ENCODE measurements around the gene ETV4. TPM values are rescaled to one million over a fixed set of nuclear protein-coding genes. Genes with fewer than 3 reads are reported as not detected.

ETV4 gene
- total RNA-seq, 1 donor from 2014 or later, result 2.2 TPM

- Histone ChIP-seq H3K27me3 (ENCODE audit: low read depth) (no peaks in the 10 kb centered on the region), H3K9me3 (no peaks in the 10 kb centered on the region), H3K4me3 (no peak overlapping the region), H3K36me3 (no peaks in the 10 kb centered on the region), H3K4me1 (peaks cover 27% of the 10 kb centered on the region), H3K27ac (no peak overlapping the region)
- ATAC-seq (no peak), DNase-seq (no peak)
- TF ChIP-seq, protein P1, sequence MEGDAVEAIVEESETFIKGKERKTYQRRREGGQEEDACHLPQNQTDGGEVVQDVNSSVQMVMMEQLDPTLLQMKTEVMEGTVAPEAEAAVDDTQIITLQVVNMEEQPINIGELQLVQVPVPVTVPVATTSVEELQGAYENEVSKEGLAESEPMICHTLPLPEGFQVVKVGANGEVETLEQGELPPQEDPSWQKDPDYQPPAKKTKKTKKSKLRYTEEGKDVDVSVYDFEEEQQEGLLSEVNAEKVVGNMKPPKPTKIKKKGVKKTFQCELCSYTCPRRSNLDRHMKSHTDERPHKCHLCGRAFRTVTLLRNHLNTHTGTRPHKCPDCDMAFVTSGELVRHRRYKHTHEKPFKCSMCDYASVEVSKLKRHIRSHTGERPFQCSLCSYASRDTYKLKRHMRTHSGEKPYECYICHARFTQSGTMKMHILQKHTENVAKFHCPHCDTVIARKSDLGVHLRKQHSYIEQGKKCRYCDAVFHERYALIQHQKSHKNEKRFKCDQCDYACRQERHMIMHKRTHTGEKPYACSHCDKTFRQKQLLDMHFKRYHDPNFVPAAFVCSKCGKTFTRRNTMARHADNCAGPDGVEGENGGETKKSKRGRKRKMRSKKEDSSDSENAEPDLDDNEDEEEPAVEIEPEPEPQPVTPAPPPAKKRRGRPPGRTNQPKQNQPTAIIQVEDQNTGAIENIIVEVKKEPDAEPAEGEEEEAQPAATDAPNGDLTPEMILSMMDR (IDR thresholded peaks at IDR 0.05), result no peak
- intact Hi-C loops (cut with DNase I), result no loop called here
Measured at GRCh38 chr17:43588121-43588520, 42.0 kb upstream of the ETV4 start.

DNA sequence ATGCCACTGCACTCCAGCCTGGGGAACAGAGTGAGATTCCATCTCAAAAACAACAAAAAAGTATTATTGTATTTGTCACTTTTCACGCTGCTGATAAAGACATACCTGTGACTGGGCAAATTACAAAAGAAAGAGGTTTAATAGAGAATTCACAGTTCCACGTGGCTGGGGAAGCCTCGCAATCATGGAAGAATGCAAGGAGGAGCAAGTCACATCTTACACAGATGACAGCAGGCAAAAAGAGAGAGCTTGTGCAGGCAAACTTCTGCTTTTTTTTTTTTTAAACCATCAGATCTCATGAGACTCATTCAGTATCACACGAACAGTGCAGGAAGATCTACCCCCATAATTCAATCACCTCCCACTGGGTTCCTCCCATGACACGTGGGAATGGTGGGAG, 41.5 kb upstream of the ETV4 start:
- Histone ChIP-seq H3K4me3 (no peak overlapping the region), H3K27me3 (ENCODE audit: low read depth) (no peaks in the 10 kb centered on the region), H3K9me3 (no peaks in the 10 kb centered on the region), H3K27ac (no peak overlapping the region), H3K36me3 (no peaks in the 10 kb centered on the region), H3K4me1 (peaks cover 25% of the 10 kb centered on the region)
- ATAC-seq (no peak), DNase-seq (no peak)
- TF ChIP-seq, protein P1 (IDR thresholded peaks at IDR 0.05), result no peak
- intact Hi-C loops (cut with DNase I), result no loop called here

- Histone ChIP-seq H3K27me3 (ENCODE audit: low read depth) (no peaks in the 10 kb centered on the region), H3K36me3 (no peaks in the 10 kb centered on the region), H3K9me3 (no peaks in the 10 kb centered on the region), H3K4me1 (peaks cover 4% of the 10 kb centered on the region), H3K27ac (no peak overlapping the region), H3K4me3 (no peak overlapping the region)
- ATAC-seq (no peak), DNase-seq (no peak)
- TF ChIP-seq, protein P1 (IDR thresholded peaks at IDR 0.05), result no peak
- intact Hi-C loops (cut with DNase I), result no loop called here
Measured at GRCh38 chr17:43584666-43585102, 38.5 kb upstream of the ETV4 start.

- DNase-seq, result no peak
- intact Hi-C loops (cut with DNase I), result no loop called here
- Histone ChIP-seq H3K9me3 (no peaks in the 10 kb centered on the region), H3K27me3 (ENCODE audit: low read depth) (no peaks in the 10 kb centered on the region), H3K27ac (no peak overlapping the region), H3K4me3 (no peak overlapping the region), H3K36me3 (no peaks in the 10 kb centered on the region), H3K4me1 (peaks cover 17% of the 10 kb centered on the region)
- ATAC-seq, result no peak
- TF ChIP-seq, protein P1 (IDR thresholded peaks at IDR 0.05), result no peak
Measured at GRCh38 chr17:43583332-43583731, 37.2 kb upstream of the ETV4 start.

- ATAC-seq (no peak), DNase-seq (no peak)
- intact Hi-C loops (cut with DNase I), result no loop called here
- H3K36me3 ChIP-seq, result no peaks in the 10 kb centered on the region
- no peaks in the 10 kb centered on the region for H3K27me3 ChIP-seq (ENCODE audit: low read depth)
- H3K9me3 ChIP-seq, result no peaks in the 10 kb centered on the region
- no peak overlapping the region for H3K4me3 ChIP-seq
- H3K4me1 ChIP-seq, result peaks cover 23% of the 10 kb centered on the region
- H3K27ac ChIP-seq, result no peak overlapping the region
- TF ChIP-seq, protein P1 (IDR thresholded peaks at IDR 0.05), result no peak
Measured at GRCh38 chr17:43581613-43582012, 35.5 kb upstream of the ETV4 start.

- Histone ChIP-seq H3K4me1 (peaks cover 23% of the 10 kb centered on the region), H3K9me3 (no peaks in the 10 kb centered on the region), H3K36me3 (no peaks in the 10 kb centered on the region), H3K27ac (no peak overlapping the region), H3K27me3 (ENCODE audit: low read depth) (no peaks in the 10 kb centered on the region), H3K4me3 (no peak overlapping the region)
- TF ChIP-seq, protein P1 (IDR thresholded peaks at IDR 0.05), result no peak
- intact Hi-C loops (cut with DNase I), result no loop called here
- ATAC-seq (no peak), DNase-seq (no peak)
Measured at GRCh38 chr17:43581130-43581529, 35.0 kb upstream of the ETV4 start.

Measured in lower lobe of right lung (tissue), 2 donors.